ENCODE data around the gene MAP2K4.

Gene MAP2K4

GRCh38 chr17:12021623-12022140 lies 1.0 kb downstream of the MAP2K4 start:
- DNase-seq (ENCODE audit: low spot score) (no peak), ATAC-seq (ENCODE audit: low read depth) (no peak)
- peak overlapping the region; percentile 90 for H3K4me3 ChIP-seq (ENCODE audit: severe bottlenecking)
- H3K36me3 ChIP-seq (ENCODE audit: low read depth), result peaks cover 9% of the 10 kb centered on the region; the same call in 1 of the 2 replicates
- H3K4me1 ChIP-seq (ENCODE audit: insufficient read depth, poor library complexity, severe bottlenecking), result peaks cover 36% of the 10 kb centered on the region
- H3K27me3 ChIP-seq (ENCODE audit: insufficient read depth, poor library complexity, severe bottlenecking), result no peaks in the 10 kb centered on the region
- H3K27ac ChIP-seq (ENCODE audit: poor library complexity, severe bottlenecking), result peak overlapping the region; percentile 83
- H3K9me3 ChIP-seq (ENCODE audit: severe bottlenecking), result no peaks in the 10 kb centered on the region
- no peak for TF ChIP-seq CTCF (IDR thresholded peaks at IDR 0.05; ENCODE audit: poor library complexity, severe bottlenecking)

GRCh38 chr17:12022310-12022709 lies 1.6 kb downstream of the MAP2K4 start:
- H3K27ac ChIP-seq (ENCODE audit: poor library complexity, severe bottlenecking), result peak overlapping the region; percentile 83
- no peaks in the 10 kb centered on the region for H3K27me3 ChIP-seq (ENCODE audit: insufficient read depth, poor library complexity, severe bottlenecking)
- DNase-seq (ENCODE audit: low spot score), result no peak
- H3K9me3 ChIP-seq (ENCODE audit: severe bottlenecking), result no peaks in the 10 kb centered on the region
- ATAC-seq (ENCODE audit: low read depth), result no peak
- TF ChIP-seq CTCF (IDR thresholded peaks at IDR 0.05; ENCODE audit: poor library complexity, severe bottlenecking), result no peak
- H3K4me3 ChIP-seq (ENCODE audit: severe bottlenecking), result no peak overlapping the region
- H3K36me3 ChIP-seq (ENCODE audit: low read depth), result peaks cover 10% of the 10 kb centered on the region; the same call in 1 of the 2 replicates
- H3K4me1 ChIP-seq (ENCODE audit: insufficient read depth, poor library complexity, severe bottlenecking), result peaks cover 36% of the 10 kb centered on the region

DNA sequence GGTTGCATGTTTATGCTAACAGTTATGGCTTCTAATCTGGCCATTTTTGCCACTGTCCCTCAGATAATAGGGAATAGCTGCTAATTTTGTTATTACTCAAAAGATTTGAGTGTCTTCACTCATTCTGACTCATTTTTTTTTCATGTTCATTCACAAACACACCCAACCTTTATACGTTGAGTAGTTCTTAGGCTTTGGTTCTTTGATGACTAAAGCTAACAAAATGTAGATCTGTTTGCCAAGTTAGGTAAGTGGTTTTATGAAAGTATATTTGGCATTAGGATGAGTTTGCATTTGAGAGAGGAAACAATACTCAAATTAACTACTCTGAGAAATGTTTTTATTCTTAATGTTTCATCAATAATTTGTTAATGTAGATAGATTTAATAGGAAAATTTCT lies 3.6 kb downstream of the MAP2K4 start:
- Histone ChIP-seq H3K27me3 (ENCODE audit: insufficient read depth, poor library complexity, severe bottlenecking) (no peaks in the 10 kb centered on the region), H3K4me1 (ENCODE audit: insufficient read depth, poor library complexity, severe bottlenecking) (peaks cover 36% of the 10 kb centered on the region), H3K36me3 (ENCODE audit: low read depth) (peaks cover 10% of the 10 kb centered on the region; the same call in 1 of the 2 replicates), H3K27ac (ENCODE audit: poor library complexity, severe bottlenecking) (peak overlapping the region; percentile 83), H3K9me3 (ENCODE audit: severe bottlenecking) (no peaks in the 10 kb centered on the region), H3K4me3 (ENCODE audit: severe bottlenecking) (no peak overlapping the region)
- ATAC-seq (ENCODE audit: low read depth) (peak; percentile 64), DNase-seq (ENCODE audit: low spot score) (no peak)
- TF ChIP-seq CTCF (IDR thresholded peaks at IDR 0.05; ENCODE audit: poor library complexity, severe bottlenecking), result no peak

DNA sequence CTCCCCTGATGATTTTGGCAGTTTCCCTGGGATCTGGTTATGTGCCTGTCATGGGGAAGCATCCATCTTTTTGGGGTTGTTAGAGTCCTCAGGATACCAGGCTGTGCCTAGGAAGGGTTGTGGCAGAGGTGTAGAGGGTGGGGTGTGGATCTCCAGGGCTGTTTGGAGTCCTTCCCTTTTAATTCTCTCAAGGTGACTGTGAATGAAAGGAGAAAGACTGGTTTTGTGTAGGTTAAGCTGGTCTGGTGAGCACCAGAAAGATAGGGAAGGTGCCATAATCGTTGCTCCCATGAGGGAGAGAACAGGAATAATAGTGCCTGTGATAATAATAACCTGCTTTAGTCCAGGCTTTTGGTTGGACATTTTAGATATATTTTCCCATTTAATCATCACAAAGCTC lies 7.0 kb downstream of the MAP2K4 start:
- TF ChIP-seq CTCF (IDR thresholded peaks at IDR 0.05; ENCODE audit: poor library complexity, severe bottlenecking), result no peak
- peaks cover 10% of the 10 kb centered on the region; the same call in 1 of the 2 replicates for H3K36me3 ChIP-seq (ENCODE audit: low read depth)
- DNase-seq (ENCODE audit: low spot score) (no peak), ATAC-seq (ENCODE audit: low read depth) (no peak)
- no peaks in the 10 kb centered on the region for H3K27me3 ChIP-seq (ENCODE audit: insufficient read depth, poor library complexity, severe bottlenecking)
- H3K4me1 ChIP-seq (ENCODE audit: insufficient read depth, poor library complexity, severe bottlenecking), result peaks cover 31% of the 10 kb centered on the region
- H3K9me3 ChIP-seq (ENCODE audit: severe bottlenecking), result no peaks in the 10 kb centered on the region
- no peak overlapping the region for H3K27ac ChIP-seq (ENCODE audit: poor library complexity, severe bottlenecking)
- no peak overlapping the region for H3K4me3 ChIP-seq (ENCODE audit: severe bottlenecking)

DNA sequence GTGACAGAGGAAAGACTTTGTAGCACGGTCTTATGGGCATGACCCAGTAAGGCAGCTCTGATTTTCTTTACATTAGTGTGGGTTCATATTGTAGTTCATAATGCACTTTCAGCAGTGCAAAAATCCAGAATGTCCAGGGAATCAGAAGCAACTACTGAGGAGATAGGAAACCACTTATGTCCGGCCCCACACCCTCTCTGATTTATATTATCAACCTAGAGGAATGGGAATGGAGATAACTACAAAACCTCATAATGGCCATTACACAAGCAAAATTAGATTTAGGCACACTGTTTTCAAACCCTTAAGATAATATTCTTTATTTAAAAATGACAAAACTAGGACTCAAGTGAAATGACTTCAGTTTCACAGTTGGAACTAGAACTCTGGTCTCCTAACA lies 7.9 kb downstream of the MAP2K4 start:
- ATAC-seq (ENCODE audit: low read depth) (no peak), DNase-seq (ENCODE audit: low spot score) (no peak)
- Histone ChIP-seq H3K27me3 (ENCODE audit: insufficient read depth, poor library complexity, severe bottlenecking) (no peaks in the 10 kb centered on the region), H3K27ac (ENCODE audit: poor library complexity, severe bottlenecking) (no peak overlapping the region), H3K4me1 (ENCODE audit: insufficient read depth, poor library complexity, severe bottlenecking) (peaks cover 23% of the 10 kb centered on the region), H3K36me3 (ENCODE audit: low read depth) (peaks cover 8% of the 10 kb centered on the region; the same call in 1 of the 2 replicates), H3K9me3 (ENCODE audit: severe bottlenecking) (no peaks in the 10 kb centered on the region), H3K4me3 (ENCODE audit: severe bottlenecking) (no peak overlapping the region)
- TF ChIP-seq CTCF (IDR thresholded peaks at IDR 0.05; ENCODE audit: poor library complexity, severe bottlenecking), result no peak

All from RWPE2 (cell line).